Neutrophil (primary cell): ENCODE results near the gene TFCP2L1.
"Not testable (repeated sequence)": the region's sequence is repeated elsewhere in the genome, so short reads cannot be mapped to it uniquely, and the experiment has no call there.

Source experiments
- H3K27ac ChIP-seq: fragments of 200-600 bp; sonication (generic); 2 replicates; pipeline ENCODE4 v1.5.1; 2016; ENCODE audit warnings: mild to moderate bottlenecking, moderate library complexity
- H3K27me3 ChIP-seq: fragments of 200-600 bp; sonication (generic); 2 replicates; pipeline ENCODE4 v1.6.0; 2016; ENCODE audit warnings: mild to moderate bottlenecking
- H3K36me3 ChIP-seq: fragments of 200-600 bp; sonication (generic); 2 replicates; pipeline ENCODE4 v1.5.1; 2017
- H3K4me1 ChIP-seq, 2 experiments: fragments of 200-600 bp in 1 of 2; sonication (generic) in 1 of 2; 1 replicate in 1 of 2; 2 replicates in 1 of 2; pipeline versions ENCODE4 v1.5.1 to v1.6.1; 2013 to 2016; ENCODE audit warnings: low read depth in 1 of 2, low read length in 1 of 2, mild to moderate bottlenecking in 1 of 2, moderate library complexity in 1 of 2; ENCODE audit not compliant: control insufficient read depth in 1 of 2, insufficient read depth in 1 of 2
- H3K4me3 ChIP-seq, 2 experiments: fragments of 200-600 bp in 1 of 2; sonication (generic) in 1 of 2; 1 replicate in 1 of 2; 2 replicates in 1 of 2; pipeline ENCODE4 v1.5.1; 2013 to 2016; ENCODE audit warnings: low read depth in 1 of 2, low read length in 1 of 2, mild to moderate bottlenecking in 1 of 2, moderate library complexity in 1 of 2
- H3K9me3 ChIP-seq: fragments of 200-600 bp; sonication (generic); 2 replicates; pipeline ENCODE4 v1.5.1; 2016
- TF ChIP-seq, protein P1 (sequence below): fragments of 200-600 bp; sonication (generic); IDR thresholded peaks from 2 replicates; pipeline ENCODE4 v1.5.1; 2016; ENCODE audit warnings: antibody characterized with exemption

TFCP2L1 gene, protein sequence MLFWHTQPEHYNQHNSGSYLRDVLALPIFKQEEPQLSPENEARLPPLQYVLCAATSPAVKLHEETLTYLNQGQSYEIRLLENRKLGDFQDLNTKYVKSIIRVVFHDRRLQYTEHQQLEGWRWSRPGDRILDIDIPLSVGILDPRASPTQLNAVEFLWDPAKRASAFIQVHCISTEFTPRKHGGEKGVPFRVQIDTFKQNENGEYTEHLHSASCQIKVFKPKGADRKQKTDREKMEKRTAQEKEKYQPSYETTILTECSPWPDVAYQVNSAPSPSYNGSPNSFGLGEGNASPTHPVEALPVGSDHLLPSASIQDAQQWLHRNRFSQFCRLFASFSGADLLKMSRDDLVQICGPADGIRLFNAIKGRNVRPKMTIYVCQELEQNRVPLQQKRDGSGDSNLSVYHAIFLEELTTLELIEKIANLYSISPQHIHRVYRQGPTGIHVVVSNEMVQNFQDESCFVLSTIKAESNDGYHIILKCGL

DNA sequence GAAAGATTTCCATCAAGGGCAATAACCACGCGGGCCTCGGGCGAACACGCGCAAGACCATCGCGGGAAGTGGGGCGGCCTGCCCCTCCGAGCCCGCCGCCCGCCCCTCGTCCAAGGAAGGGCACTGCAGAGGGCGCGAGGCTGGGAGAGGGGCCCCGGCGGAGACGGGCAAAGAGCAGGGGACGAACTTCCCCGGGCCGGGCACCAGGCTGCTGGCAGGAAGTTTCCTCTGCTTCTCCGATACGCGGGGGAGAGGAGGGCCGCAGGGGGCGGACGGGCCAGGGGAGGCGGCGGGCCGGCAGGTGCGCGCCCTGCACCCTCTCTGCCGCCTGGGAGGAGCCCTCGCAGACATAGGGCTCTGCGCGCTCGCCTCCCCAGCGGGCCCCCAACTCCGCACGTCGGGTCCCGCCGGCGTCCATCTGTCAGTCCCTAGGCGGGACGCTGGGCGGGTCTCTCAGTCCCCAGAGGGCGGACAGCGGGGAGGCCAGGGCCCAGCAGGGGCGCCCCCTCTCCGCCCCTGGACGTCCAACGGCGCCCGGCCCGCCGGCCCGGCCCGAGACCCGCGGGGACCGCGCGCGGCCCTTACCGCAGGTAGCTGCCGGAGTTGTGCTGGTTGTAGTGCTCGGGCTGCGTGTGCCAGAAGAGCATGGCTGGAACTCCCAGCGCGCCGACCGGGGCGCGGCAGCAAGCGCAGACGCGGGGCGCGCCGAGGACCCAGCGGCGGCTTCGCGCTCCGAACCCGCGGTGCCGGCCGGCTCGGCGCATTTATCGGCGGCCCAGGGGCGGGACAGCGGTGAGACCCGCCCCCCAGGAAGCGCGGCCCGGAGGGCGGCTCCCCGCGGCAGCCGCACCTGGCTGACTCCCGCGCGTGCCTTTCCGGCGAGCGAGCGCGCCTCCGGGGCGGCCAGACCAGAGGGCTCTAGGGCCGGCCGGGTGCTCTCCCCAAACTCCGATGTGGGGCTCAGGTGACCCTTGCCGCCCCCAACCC, at the start of gene TFCP2L1:
TFCP2L1 (minus strand) TSS at position 740 of the 987 bp plus-strand sequence; CDS start at position 647, 93 bp downstream.
- H3K36me3 ChIP-seq: no peaks in the 10 kb centered on the region
- TF ChIP-seq, protein P1, sequence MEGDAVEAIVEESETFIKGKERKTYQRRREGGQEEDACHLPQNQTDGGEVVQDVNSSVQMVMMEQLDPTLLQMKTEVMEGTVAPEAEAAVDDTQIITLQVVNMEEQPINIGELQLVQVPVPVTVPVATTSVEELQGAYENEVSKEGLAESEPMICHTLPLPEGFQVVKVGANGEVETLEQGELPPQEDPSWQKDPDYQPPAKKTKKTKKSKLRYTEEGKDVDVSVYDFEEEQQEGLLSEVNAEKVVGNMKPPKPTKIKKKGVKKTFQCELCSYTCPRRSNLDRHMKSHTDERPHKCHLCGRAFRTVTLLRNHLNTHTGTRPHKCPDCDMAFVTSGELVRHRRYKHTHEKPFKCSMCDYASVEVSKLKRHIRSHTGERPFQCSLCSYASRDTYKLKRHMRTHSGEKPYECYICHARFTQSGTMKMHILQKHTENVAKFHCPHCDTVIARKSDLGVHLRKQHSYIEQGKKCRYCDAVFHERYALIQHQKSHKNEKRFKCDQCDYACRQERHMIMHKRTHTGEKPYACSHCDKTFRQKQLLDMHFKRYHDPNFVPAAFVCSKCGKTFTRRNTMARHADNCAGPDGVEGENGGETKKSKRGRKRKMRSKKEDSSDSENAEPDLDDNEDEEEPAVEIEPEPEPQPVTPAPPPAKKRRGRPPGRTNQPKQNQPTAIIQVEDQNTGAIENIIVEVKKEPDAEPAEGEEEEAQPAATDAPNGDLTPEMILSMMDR: no peak
- H3K4me1 ChIP-seq: peaks cover 8 to 10% of the 10 kb centered on the region in 2 experiments
- H3K4me3 ChIP-seq: peak within 1 kb of the TSS; percentile 30 to 38
- no peak within 1 kb of the TSS for H3K27ac ChIP-seq
- H3K27me3 ChIP-seq: peaks cover 68% of the 10 kb centered on the region
- no peaks in the 10 kb centered on the region for H3K9me3 ChIP-seq

DNA sequence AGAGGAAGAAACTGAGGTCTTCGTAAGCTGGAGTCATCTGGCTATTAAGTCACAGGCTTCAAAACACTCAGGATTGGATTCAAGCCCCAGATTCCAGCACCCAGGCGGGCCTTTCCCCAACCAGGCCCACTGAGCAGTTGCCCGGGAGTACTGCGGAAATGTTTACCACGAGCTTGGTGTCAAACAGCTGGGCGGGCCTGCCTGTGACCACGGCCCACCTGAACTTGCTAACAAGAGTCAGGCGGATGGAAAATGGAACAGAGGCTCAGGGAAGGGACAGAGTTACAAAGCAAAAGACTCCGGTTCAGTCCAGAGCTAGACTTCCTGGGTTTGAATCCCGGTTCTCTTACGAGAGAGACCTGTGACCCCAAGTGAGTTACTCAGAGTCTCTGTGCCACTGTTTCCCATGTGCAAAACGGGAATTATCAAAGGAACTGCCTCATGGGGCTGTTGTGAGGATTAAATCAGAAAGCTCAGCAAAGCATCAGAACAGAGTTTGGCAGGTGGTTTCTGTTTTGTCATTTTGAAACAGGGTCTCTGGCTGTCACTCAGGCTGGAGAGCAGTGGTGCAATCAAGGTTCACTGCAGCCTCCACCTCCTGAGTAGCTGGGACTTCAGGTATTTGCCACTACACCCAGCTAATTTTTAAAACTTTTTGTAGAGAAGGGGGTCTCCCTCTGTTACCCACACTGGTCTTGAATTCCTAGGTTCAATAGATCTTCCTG, 49.0 kb upstream of the TFCP2L1 start:
- Histone ChIP-seq H3K36me3 (peaks cover 24% of the 10 kb centered on the region), H3K4me3 (no peak overlapping the region), H3K27me3 (no peaks in the 10 kb centered on the region), H3K27ac (no peak overlapping the region), H3K9me3 (no peaks in the 10 kb centered on the region), H3K4me1 (no peaks in the 10 kb centered on the region)
- TF ChIP-seq, protein P1: no peak

DNA sequence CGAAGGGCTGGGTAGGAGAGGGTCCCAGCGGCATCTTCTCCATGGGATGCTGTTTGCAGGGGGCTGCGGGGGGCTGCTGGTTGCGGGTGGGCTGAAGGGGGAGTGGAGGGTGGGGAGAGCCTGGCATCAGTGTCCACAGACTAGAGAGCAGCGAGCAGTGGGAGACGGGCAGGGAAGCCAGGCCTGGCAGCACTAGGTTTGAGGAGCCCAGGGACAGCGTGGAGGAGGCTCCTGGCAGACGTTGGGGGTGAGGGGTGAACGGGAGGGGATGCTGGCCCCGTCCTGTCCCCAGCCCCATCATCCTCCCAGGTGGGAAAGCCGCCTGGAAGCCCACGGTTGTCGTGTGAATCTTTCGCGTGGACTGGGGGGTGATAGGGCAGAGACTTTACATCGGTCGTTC, 48.2 kb upstream of the TFCP2L1 start:
- Histone ChIP-seq H3K9me3 (no peaks in the 10 kb centered on the region), H3K27ac (no peak overlapping the region), H3K4me1 (no peaks in the 10 kb centered on the region), H3K36me3 (peaks cover 16% of the 10 kb centered on the region), H3K27me3 (no peaks in the 10 kb centered on the region), H3K4me3 (no peak overlapping the region)
- TF ChIP-seq, protein P1: no peak

DNA sequence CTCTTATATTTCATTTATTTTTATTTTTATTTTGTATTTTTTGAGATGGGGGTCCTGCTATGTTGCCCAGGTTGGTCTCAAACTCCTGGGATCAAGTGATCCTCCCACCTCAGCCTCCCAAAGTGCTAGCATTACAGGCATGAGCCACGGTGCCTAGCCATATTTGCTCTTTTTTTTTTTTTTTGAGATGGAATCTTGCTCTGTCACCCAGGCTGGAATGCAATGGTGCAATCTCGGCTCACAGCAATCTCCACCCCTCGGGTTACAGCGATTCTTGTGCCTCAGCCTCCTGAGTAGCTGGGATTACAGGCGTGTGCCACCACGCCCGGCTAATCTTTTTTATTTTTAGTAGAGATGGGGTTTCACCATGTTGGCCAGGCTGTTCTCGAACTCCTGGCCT, 46.3 kb upstream of the TFCP2L1 start:
- not testable (repeated sequence) for H3K27ac ChIP-seq, H3K27me3 ChIP-seq, H3K4me1 ChIP-seq, H3K9me3 ChIP-seq, H3K4me3 ChIP-seq, H3K36me3 ChIP-seq

DNA sequence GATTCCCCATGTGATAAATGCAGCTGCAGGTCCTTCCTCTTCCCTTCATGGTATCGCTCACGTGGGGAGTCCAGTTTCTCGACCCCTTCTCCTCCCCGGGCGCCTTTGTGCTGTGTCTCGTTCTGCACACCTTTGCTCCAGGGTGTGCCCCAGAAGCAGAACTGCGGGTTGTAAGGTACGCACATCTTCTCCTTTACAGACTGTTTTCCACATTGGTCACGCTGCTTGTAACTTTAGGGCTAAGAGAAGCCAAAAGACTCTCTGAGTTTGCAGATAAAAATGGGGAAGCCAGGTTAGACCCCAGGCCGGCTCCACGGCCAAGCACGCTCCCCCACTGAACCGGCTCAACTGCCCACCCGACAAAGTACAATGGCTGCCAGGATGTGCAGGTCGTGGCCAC, 45.9 kb upstream of the TFCP2L1 start:
- H3K27me3 ChIP-seq: no peaks in the 10 kb centered on the region
- H3K4me3 ChIP-seq: no peak overlapping the region
- no peaks in the 10 kb centered on the region for H3K36me3 ChIP-seq
- TF ChIP-seq, protein P1: no peak
- no peaks in the 10 kb centered on the region for H3K9me3 ChIP-seq
- no peaks in the 10 kb centered on the region for H3K4me1 ChIP-seq
- no peak overlapping the region for H3K27ac ChIP-seq
